ENCODE measurements around the gene SLC16A3.
"Not testable (repeated sequence)": the region's sequence is repeated elsewhere in the genome, so short reads cannot be mapped to it uniquely, and the experiment has no call there.

The SLC16A3 gene

DNA sequence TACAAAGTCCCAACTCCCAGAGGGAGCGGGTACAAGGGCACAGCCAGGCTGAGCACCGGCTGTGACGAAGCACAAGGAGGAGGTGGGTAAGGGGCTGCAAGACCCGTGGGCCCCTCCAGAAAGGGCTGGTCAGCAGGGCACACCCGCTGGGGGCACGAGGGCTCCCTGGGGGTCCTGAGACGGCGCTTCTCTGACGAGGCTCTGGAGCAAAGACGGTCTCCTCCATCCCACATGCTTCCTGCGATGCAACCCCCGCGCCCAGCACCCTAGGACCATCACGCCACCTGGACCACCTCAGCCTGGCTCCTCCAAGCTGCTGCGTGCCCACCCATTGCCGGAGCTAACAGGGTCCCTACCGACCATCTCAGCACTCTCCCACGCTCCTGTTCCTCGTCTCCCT is 24.9 kb upstream of the SLC16A3 start:
- in situ Hi-C loops (cut with MboI; ENCODE audit: low sequenced_read_pairs), result no loop called here

- in situ Hi-C loops (cut with MboI; ENCODE audit: low sequenced_read_pairs), result no loop called here
Measured at GRCh38 chr17:82204831-82205719, 23.8 kb upstream of the SLC16A3 start.

DNA sequence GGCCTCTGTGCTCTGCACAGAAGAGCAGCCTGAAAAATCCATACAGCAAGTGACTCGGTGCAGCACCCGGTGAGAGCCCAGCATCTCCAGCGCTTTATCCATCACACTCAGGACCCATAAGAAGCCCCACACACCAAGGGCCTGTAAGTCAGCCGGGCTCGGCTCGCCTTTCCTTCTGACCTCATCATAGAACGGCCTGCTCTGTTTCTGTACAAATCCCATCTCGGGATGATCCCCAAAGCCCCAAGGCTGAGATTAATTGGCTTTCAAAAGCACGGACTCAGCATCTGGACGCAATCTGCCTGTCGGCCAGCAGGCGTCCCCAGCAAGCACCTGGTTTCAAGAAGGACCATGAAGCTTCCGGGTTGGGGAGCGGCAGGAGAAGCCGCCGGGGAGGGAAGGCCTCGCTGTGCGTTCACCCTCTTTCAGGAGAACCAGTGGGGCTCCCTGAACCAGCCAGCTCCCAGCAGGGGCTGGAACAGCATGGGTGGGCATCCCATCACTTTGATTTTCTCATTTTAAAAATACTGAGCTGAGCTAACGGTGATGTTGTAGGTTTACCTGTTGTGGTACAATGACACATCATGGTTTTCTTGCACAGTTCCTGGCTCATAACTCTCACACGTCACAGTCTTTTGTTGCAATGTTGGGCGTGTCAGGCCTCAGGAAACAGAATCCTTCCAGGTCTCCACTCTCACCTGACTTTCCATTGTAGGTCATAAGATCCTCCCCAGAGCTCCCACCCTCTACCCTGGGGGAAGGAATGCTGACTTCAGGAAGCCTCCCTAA is 22.9 kb upstream of the SLC16A3 start:
- in situ Hi-C loops (cut with MboI; ENCODE audit: low sequenced_read_pairs), result no loop called here

GRCh38 chr17:82210655-82211054 is 18.2 kb upstream of the SLC16A3 start:
- in situ Hi-C loops (cut with MboI; ENCODE audit: low sequenced_read_pairs), result not testable (repeated sequence)

DNA sequence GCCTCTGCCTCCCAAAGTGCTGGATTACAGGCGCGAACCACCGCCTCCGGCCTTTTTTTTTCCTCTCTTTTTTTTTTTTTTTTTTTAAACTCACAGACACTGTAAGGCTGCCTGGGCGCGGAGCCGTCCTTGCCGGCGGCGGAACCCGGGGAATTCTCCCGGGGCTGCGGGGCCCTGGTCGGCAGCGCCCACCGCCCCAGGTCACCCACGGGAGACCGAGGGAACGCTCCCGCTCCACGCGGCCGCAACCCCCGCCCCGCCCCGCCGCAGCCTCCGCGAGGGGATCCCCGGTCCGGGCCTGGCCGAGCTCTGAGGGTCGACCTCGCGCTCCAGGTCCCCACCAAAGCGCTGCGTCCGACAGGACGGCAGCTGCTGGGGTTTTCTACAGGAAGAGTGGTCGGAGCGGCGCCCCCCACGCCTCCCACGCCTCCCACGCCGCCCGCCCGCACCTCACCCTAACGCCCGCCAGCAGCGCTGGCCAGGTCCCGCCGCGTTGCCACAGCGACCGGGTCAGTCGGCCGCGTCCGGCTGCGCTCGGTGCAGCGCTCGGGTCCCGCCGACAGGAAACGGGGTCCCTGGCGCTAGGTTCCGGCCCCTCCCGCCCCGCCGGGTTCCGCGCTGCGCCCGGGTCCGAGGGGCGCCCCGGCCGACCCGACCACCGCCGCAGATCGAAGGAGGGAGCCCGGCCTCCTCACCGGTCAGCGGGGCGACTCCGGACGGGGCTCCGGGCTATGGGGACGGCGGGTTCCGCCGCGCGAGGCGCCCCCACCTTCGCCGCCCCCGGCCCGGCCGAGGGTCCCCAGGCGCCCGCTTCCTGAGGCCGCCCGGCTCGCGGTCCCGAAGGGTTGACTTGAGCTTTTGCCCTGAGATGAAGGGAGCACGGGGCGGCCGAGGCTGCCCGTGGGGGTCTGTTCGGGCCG is 16.3 kb upstream of the SLC16A3 start, which contains the start of gene CCDC57:
Gene CCDC57 (minus strand): TSS at position 512 of the 920 bp plus-strand sequence. CDS start 10,898 bp downstream, outside the sequence.
- in situ Hi-C loops (cut with MboI; ENCODE audit: low sequenced_read_pairs), result no loop called here

DNA sequence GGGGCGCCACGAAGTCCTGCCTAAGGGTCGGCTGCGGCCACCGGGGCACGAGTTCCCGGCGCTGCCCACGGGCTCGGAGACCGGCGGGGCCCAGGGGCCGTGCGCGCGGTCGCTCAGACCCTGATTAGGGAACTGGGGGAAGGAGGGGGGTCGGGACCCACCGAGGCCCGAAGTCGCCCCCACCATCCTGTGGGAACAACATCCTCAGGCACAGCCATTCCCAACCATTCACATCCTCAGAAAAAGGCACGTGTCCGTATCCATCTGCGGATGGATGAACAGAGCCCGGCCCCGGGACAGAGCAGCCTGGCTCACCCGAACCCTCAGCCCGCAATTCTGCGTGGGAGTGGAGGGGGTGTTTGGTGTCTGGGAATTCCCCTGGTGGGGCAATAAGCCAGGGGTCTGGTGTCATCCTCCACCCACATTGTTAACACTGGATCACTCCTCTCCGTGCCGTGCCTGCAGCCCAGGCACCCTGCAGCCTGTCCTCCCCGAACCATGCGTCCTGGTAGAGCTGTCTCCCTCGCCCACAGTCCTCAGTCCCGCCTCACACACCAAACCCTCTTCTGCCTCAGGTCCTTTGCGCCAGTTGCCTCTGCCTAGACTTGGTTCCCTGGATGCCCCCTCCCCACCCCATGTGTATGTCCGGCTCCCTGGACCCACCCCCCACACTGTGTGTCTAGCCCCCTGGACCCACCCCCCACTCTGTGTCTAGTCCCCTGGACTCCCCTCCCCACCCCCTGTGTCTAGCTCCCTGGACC is 15.4 kb upstream of the SLC16A3 start:
- in situ Hi-C loops (cut with MboI; ENCODE audit: low sequenced_read_pairs), result no loop called here

GRCh38 chr17:82214012-82214628 is 14.7 kb upstream of the SLC16A3 start:
- in situ Hi-C loops (cut with MboI; ENCODE audit: low sequenced_read_pairs), result no loop called here

DNA sequence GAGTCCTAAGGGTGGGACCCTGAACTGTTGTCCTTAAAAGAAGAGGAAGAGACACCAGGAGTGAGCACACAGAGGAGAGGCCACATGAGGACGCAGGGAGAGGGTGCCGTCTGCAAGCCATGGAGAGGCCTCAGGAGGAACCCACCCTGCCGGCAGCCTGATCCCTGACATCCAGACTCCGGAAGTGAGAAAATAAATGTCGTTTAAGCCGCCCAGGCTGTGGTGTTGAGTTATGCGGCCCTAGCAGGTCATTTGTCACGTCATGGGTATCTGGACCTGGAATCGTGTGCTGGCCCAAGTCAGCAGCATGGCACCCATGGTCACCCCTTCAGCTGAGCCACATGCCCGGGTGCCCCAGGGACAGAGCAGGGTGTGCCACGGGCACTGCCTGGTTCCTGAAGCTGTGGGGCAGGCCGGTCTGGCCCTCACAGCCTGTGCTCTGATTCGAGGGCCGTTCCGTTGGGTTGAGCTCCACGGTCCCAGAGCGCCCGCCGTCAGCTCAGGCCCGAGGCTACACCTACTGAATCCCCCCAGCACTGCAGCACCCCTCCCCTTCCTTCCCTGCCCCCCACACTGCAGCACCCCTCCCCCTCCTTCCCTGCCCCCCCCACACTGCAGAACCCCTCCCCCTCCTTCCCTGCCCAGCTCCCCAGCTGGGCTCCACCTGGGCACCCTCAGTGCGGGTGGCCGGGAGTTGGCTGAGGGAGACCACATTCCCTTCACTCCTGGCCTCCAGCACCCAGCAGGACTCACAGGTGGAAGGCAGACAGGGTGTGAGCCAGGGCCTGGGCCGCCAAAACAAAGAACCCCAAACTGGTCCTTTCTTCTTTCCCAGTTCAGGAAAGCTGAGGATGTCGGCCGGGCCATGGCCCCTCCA is 13.5 kb upstream of the SLC16A3 start:
- in situ Hi-C loops (cut with MboI; ENCODE audit: low sequenced_read_pairs), result no loop called here

DNA sequence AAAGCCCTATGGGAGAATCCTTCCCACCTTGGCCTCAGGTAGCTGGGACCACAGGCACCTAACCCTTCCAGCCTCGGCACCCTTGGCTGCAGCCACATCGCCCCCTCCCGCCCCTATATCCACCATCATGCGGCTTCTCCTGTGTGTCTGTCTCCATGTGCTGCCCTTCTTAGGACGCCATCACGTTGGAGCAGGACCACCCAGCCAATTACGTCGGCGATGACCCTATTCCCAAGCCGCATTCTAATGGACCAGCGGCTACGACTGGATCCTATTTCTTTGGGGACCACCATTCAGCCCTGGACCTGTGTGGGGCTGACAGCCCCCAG is 12.9 kb upstream of the SLC16A3 start:
- in situ Hi-C loops (cut with MboI; ENCODE audit: low sequenced_read_pairs), result no loop called here

- in situ Hi-C loops (cut with MboI; ENCODE audit: low sequenced_read_pairs), result no loop called here
Measured at GRCh38 chr17:82216301-82217119, 12.3 kb upstream of the SLC16A3 start.

DNA sequence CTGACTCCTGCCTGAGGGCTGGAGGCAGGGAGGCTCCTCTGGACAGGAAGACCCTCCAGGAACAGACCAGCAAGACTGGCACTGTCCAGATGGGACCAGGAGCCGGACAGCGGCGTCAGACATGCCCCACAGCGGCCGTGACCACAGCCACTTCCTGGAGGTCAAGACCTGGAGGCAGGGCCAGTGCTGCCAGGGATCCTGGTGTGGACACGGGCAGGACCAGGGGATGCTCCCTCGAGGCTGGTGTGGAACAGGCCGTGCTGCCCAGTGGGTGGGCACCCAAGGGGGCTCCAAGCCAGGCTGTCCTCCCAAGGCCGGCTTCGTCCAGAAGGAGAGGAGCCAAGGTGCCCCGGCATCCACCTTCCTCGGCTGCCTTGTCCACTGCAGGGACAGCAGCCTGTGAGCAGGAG is 11.7 kb upstream of the SLC16A3 start:
- in situ Hi-C loops (cut with MboI; ENCODE audit: low sequenced_read_pairs), result no loop called here

DNA sequence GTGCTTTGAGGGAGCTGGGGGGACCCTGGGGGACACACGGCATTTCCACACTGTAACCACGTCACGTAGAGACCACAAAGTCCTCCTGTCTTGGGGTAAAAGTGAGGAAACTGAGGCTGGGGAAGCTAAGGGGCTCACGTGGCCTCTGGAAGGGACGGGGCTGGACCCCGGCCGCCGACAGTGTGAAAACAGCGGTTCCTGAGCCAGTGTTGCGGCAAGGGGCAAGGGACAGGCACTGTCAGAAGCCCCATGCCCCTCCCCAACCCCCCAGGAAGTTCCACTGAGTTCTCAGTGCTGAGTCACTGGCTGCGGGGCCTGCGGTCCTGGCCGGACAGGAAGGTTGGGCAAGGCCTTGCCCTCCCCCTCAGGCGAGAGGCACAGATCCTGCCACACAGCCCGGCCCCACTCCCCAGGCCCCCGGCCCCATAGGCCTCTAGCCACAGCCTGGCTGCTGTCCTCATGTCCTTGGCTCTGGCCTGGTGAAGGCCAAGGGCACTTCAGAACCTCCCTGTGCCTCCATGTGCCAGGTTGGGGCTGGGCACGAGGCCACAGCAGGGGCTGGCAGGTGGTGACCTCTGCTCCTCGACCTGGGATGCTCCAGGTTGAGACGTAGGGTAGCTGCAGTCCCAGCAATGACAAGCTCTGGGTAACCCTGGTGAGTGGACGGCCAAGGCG is 11.2 kb upstream of the SLC16A3 start:
- in situ Hi-C loops (cut with MboI; ENCODE audit: low sequenced_read_pairs), result no loop called here

- in situ Hi-C loops (cut with MboI; ENCODE audit: low sequenced_read_pairs), result no loop called here
Measured at GRCh38 chr17:82218349-82219075, 10.3 kb upstream of the SLC16A3 start.

GRCh38 chr17:82219083-82219482 is 9.8 kb upstream of the SLC16A3 start:
- in situ Hi-C loops (cut with MboI; ENCODE audit: low sequenced_read_pairs), result no loop called here

- in situ Hi-C loops (cut with MboI; ENCODE audit: low sequenced_read_pairs), result no loop called here
Measured at GRCh38 chr17:82219753-82220709, 8.8 kb upstream of the SLC16A3 start.

Data from hTERT RPE-1 (cell line).